OCI-LY7 (cell line): ENCODE results near the gene LSAMP.

Source experiments
- CTCF ChIP-seq: fragments of 200-600 bp; sonication (generic); conservative IDR thresholded peaks from 2 replicates; pipeline ENCODE4 v1.5.1; 2014; ENCODE audit warnings: mild to moderate bottlenecking, antibody characterized with exemption, low read length, moderate library complexity, mixed read lengths
- EZH2phosphoT487 ChIP-seq: fragments of 200-600 bp; sonication (generic); IDR thresholded peaks from 2 replicates; pipeline ENCODE4 v1.6.1; 2018; ENCODE audit warnings: low read depth, borderline replicate concordance, mild to moderate bottlenecking, mixed run types, antibody characterized with exemption, low read length, moderate library complexity, mixed read lengths

- TF ChIP-seq CTCF = no peak
- TF ChIP-seq EZH2phosphoT487 = no peak
These were observed 24.3 kb upstream of the LSAMP start for GRCh38 chr3:116469546-116469945.
